ENCODE data around the gene SESN2.
A peak's percentile ranks its signal among the peaks of the same experiment; 100 is the strongest.

The SESN2 gene

GRCh38 chr1:28233264-28233606 is 26.1 kb upstream of the SESN2 start:
- no peaks in the 10 kb centered on the region for H3K4me1 ChIP-seq (ENCODE audit: insufficient read depth, insufficient read length)
- no peaks in the 10 kb centered on the region for H3K9me3 ChIP-seq (ENCODE audit: insufficient read depth, low read length)
- H3K9ac ChIP-seq (ENCODE audit: insufficient read length, low read depth) = no peak overlapping the region
- H3K36me3 ChIP-seq (ENCODE audit: insufficient read depth, insufficient read length, low read length) = peaks cover 48% of the 10 kb centered on the region
- no peaks in the 10 kb centered on the region for H3K27me3 ChIP-seq (ENCODE audit: insufficient read depth, insufficient read length)
- TF ChIP-seq SUZ12 (IDR thresholded peaks at IDR 0.05; ENCODE audit: extremely low read depth, insufficient read depth, insufficient read length) = no peak
- no peak for TF ChIP-seq ZNF274 (IDR thresholded peaks at IDR 0.05; ENCODE audit: low read depth, low read length)
- no peak for DNase-seq (ENCODE audit: low read depth, low spot score)
- no peak overlapping the region for H3K4me3 ChIP-seq (ENCODE audit: insufficient read length, low read depth)

GRCh38 chr1:28235755-28236655 is 23.3 kb upstream of the SESN2 start, which contains the start of gene ATP5IF1:
Gene ATP5IF1, plus strand, starts transcription at chr1:28236124. Its CDS starts 60 bp downstream, at chr1:28236184.
- peaks cover 30% of the 10 kb centered on the region for H3K36me3 ChIP-seq (ENCODE audit: insufficient read depth, insufficient read length, low read length)
- peak within 1 kb of the TSS; percentile 100 for H3K9ac ChIP-seq (ENCODE audit: insufficient read length, low read depth)
- TF ChIP-seq ZNF274 (IDR thresholded peaks at IDR 0.05; ENCODE audit: low read depth, low read length) (no peak), YY1 (IDR thresholded peaks at IDR 0.05; ENCODE audit: insufficient read depth, insufficient read length) (peak; percentile 68)
- H3K27me3 ChIP-seq (ENCODE audit: insufficient read depth, insufficient read length) = no peaks in the 10 kb centered on the region
- peak within 1 kb of the TSS; percentile 99 for H3K4me3 ChIP-seq (ENCODE audit: insufficient read length, low read depth)
- DNase-seq (ENCODE audit: low read depth, low spot score) = peak; percentile 99
- no peaks in the 10 kb centered on the region for H3K9me3 ChIP-seq (ENCODE audit: insufficient read depth, low read length)
- no peaks in the 10 kb centered on the region for H3K4me1 ChIP-seq (ENCODE audit: insufficient read depth, insufficient read length)

GRCh38 chr1:28236656-28237322 is 22.5 kb upstream of the SESN2 start:
- no peak for DNase-seq (ENCODE audit: low read depth, low spot score)
- Histone ChIP-seq H3K9me3 (ENCODE audit: insufficient read depth, low read length) (no peaks in the 10 kb centered on the region), H3K4me3 (ENCODE audit: insufficient read length, low read depth) (peak overlapping the region; percentile 99), H3K4me1 (ENCODE audit: insufficient read depth, insufficient read length) (no peaks in the 10 kb centered on the region), H3K27me3 (ENCODE audit: insufficient read depth, insufficient read length) (no peaks in the 10 kb centered on the region), H3K9ac (ENCODE audit: insufficient read length, low read depth) (peak overlapping the region; percentile 100), H3K36me3 (ENCODE audit: insufficient read depth, insufficient read length, low read length) (peaks cover 30% of the 10 kb centered on the region)
- TF ChIP-seq SUZ12 (IDR thresholded peaks at IDR 0.05; ENCODE audit: extremely low read depth, insufficient read depth, insufficient read length) = no peak
- no peak for TF ChIP-seq ZNF274 (IDR thresholded peaks at IDR 0.05; ENCODE audit: low read depth, low read length)
- TF ChIP-seq YY1 (IDR thresholded peaks at IDR 0.05; ENCODE audit: insufficient read depth, insufficient read length) = no peak

- TF ChIP-seq SUZ12 (IDR thresholded peaks at IDR 0.05; ENCODE audit: extremely low read depth, insufficient read depth, insufficient read length) (no peak), YY1 (IDR thresholded peaks at IDR 0.05; ENCODE audit: insufficient read depth, insufficient read length) (no peak), ZNF274 (IDR thresholded peaks at IDR 0.05; ENCODE audit: low read depth, low read length) (no peak)
- Histone ChIP-seq H3K9ac (ENCODE audit: insufficient read length, low read depth) (no peak overlapping the region), H3K4me3 (ENCODE audit: insufficient read length, low read depth) (no peak overlapping the region), H3K4me1 (ENCODE audit: insufficient read depth, insufficient read length) (no peaks in the 10 kb centered on the region), H3K27me3 (ENCODE audit: insufficient read depth, insufficient read length) (no peaks in the 10 kb centered on the region), H3K9me3 (ENCODE audit: insufficient read depth, low read length) (no peaks in the 10 kb centered on the region), H3K36me3 (ENCODE audit: insufficient read depth, insufficient read length, low read length) (peaks cover 30% of the 10 kb centered on the region)
- DNase-seq (ENCODE audit: low read depth, low spot score) = no peak
These were observed 20.3 kb upstream of the SESN2 start for GRCh38 chr1:28239004-28239403.

GRCh38 chr1:28240024-28240423 is 19.3 kb upstream of the SESN2 start:
- no peak overlapping the region for H3K9ac ChIP-seq (ENCODE audit: insufficient read length, low read depth)
- H3K36me3 ChIP-seq (ENCODE audit: insufficient read depth, insufficient read length, low read length) = peaks cover 32% of the 10 kb centered on the region
- H3K4me1 ChIP-seq (ENCODE audit: insufficient read depth, insufficient read length) = no peaks in the 10 kb centered on the region
- no peak for DNase-seq (ENCODE audit: low read depth, low spot score)
- no peaks in the 10 kb centered on the region for H3K9me3 ChIP-seq (ENCODE audit: insufficient read depth, low read length)
- H3K4me3 ChIP-seq (ENCODE audit: insufficient read length, low read depth) = no peak overlapping the region
- TF ChIP-seq YY1 (IDR thresholded peaks at IDR 0.05; ENCODE audit: insufficient read depth, insufficient read length) (no peak), ZNF274 (IDR thresholded peaks at IDR 0.05; ENCODE audit: low read depth, low read length) (no peak), SUZ12 (IDR thresholded peaks at IDR 0.05; ENCODE audit: extremely low read depth, insufficient read depth, insufficient read length) (no peak)
- H3K27me3 ChIP-seq (ENCODE audit: insufficient read depth, insufficient read length) = no peaks in the 10 kb centered on the region

GRCh38 chr1:28241638-28242241 is 17.6 kb upstream of the SESN2 start:
- Histone ChIP-seq H3K36me3 (ENCODE audit: insufficient read depth, insufficient read length, low read length) (peaks cover 29% of the 10 kb centered on the region), H3K4me3 (ENCODE audit: insufficient read length, low read depth) (no peak overlapping the region)
- TF ChIP-seq YY1 (IDR thresholded peaks at IDR 0.05; ENCODE audit: insufficient read depth, insufficient read length) = no peak
- TF ChIP-seq ZNF274 (IDR thresholded peaks at IDR 0.05; ENCODE audit: low read depth, low read length) = no peak
- TF ChIP-seq SUZ12 (IDR thresholded peaks at IDR 0.05; ENCODE audit: extremely low read depth, insufficient read depth, insufficient read length) = no peak

More at GRCh38 chr1:28241638-28242241, 17.6 kb upstream of the SESN2 start:
- no peak for DNase-seq (ENCODE audit: low read depth, low spot score)
- no peaks in the 10 kb centered on the region for H3K4me1 ChIP-seq (ENCODE audit: insufficient read depth, insufficient read length)
- no peaks in the 10 kb centered on the region for H3K9me3 ChIP-seq (ENCODE audit: insufficient read depth, low read length)
- no peak overlapping the region for H3K9ac ChIP-seq (ENCODE audit: insufficient read length, low read depth)
- no peaks in the 10 kb centered on the region for H3K27me3 ChIP-seq (ENCODE audit: insufficient read depth, insufficient read length)
